SU-DHL-6 (cell line): ENCODE measurements around the gene AGBL4.

Source experiments
- H2AFZ ChIP-seq: fragments of 200-600 bp; sonication (generic); 2 replicates; pipeline ENCODE4 v1.6.1; 2014; ENCODE audit warnings: low read depth, mild to moderate bottlenecking, moderate library complexity, mixed read lengths, antibody characterized with exemption, low read length; ENCODE audit not compliant: severe bottlenecking
- H3F3A ChIP-seq: fragments of 200-600 bp; shearing (Covaris generic); 2 replicates; pipeline ENCODE4 v1.6.0; 2016; ENCODE audit warnings: antibody characterized with exemption, mild to moderate bottlenecking; ENCODE audit not compliant: insufficient read depth
- H3K27ac ChIP-seq: fragments of 200-600 bp; sonication (generic); 2 replicates; pipeline ENCODE4 v1.5.1; 2016; ENCODE audit warnings: low read depth, mild to moderate bottlenecking, low read length, moderate library complexity, mixed read lengths
- H3K27me3 ChIP-seq: fragments of 200-600 bp; sonication (generic), shearing (Covaris generic); 2 replicates; pipeline ENCODE4 v1.6.0; 2014; ENCODE audit warnings: mild to moderate bottlenecking, low read length
- H3K36me3 ChIP-seq: fragments of 200-600 bp; sonication (generic); 2 replicates; pipeline ENCODE4 v1.6.1; 2014; ENCODE audit warnings: mild to moderate bottlenecking, low read length, mixed read lengths
- H3K4me2 ChIP-seq: fragments of 300-600, 200-600 bp; shearing (Covaris generic), sonication (generic); 2 replicates; pipeline ENCODE4 v1.6.0; 2014; ENCODE audit warnings: low read length, low read depth, mild to moderate bottlenecking; ENCODE audit not compliant: poor library complexity, severe bottlenecking
- H3K4me3 ChIP-seq: fragments of 200-600 bp; sonication (generic); 2 replicates; pipeline ENCODE4 v1.5.1; 2014; ENCODE audit warnings: antibody characterized with exemption, low read length, mild to moderate bottlenecking, mixed read lengths; ENCODE audit not compliant: insufficient read depth, poor library complexity, severe bottlenecking
- H3K79me2 ChIP-seq: fragments of 200-600 bp; sonication (generic); 2 replicates; pipeline ENCODE4 v1.6.1; 2014; ENCODE audit warnings: mild to moderate bottlenecking, low read length, moderate library complexity; ENCODE audit not compliant: insufficient read depth
- H3K9ac ChIP-seq: fragments of 200-600 bp; sonication (generic); 2 replicates; pipeline ENCODE4 v1.7.0; 2014; ENCODE audit warnings: mild to moderate bottlenecking, low read length
- H3K9me2 ChIP-seq: fragments of 200-600 bp; sonication (generic); replicated peaks from 2 replicates; pipeline ENCODE4 v1.6.1; 2014; ENCODE audit warnings: low read length; ENCODE audit not compliant: insufficient read depth
- H3K9me3 ChIP-seq: fragments of 200-600 bp; sonication (generic); 2 replicates; pipeline ENCODE4 v1.6.1; 2014; ENCODE audit warnings: low read length, mixed read lengths; ENCODE audit not compliant: insufficient read depth
- H4K20me1 ChIP-seq: fragments of 200-600 bp; sonication (generic); 2 replicates; pipeline ENCODE4 v1.6.1; 2014; ENCODE audit warnings: low read depth, mild to moderate bottlenecking, antibody characterized with exemption, low read length, moderate library complexity, mixed read lengths
- CTCF ChIP-seq: fragments of 200-600 bp; sonication (generic); IDR thresholded peaks from one replicate; pipeline ENCODE4 v1.5.1; 2017; ENCODE audit warnings: antibody characterized with exemption, mild to moderate bottlenecking, low read length, moderate library complexity; ENCODE audit not compliant: insufficient read depth, poor library complexity, severe bottlenecking
- EZH2phosphoT487 ChIP-seq: fragments of 200-600 bp; sonication (generic), shearing (Covaris generic); conservative IDR thresholded peaks from 2 replicates; pipeline ENCODE4 v1.6.1; 2018; ENCODE audit warnings: mild to moderate bottlenecking, antibody characterized with exemption, low read length, moderate library complexity, mixed read lengths

AGBL4 gene

GRCh38 chr1:48776393-48777218 lies 1247.1 kb downstream of the AGBL4 start, which contains the start of gene BEND5:
Gene BEND5 (minus strand): TSS chr1:48776891. CDS start chr1:48776831, 60 bp downstream.
- Histone ChIP-seq H3K9me2 (no peaks in the 10 kb centered on the region), H3K4me3 (no peak within 1 kb of the TSS), H3K4me2 (no peak within 1 kb of the TSS), H3K36me3 (no peaks in the 10 kb centered on the region), H3K9ac (no peak within 1 kb of the TSS), H3F3A (no peaks in the 10 kb centered on the region), H3K79me2 (no peaks in the 10 kb centered on the region), H3K27me3 (no peaks in the 10 kb centered on the region), H2AFZ (no peak within 1 kb of the TSS), H3K9me3 (no peaks in the 10 kb centered on the region), H4K20me1 (no peaks in the 10 kb centered on the region), H3K27ac (no peak within 1 kb of the TSS)
- TF ChIP-seq CTCF (no peak), EZH2phosphoT487 (no peak)

- no peak overlapping the region for H3K9ac ChIP-seq
- no peaks in the 10 kb centered on the region for H3K9me2 ChIP-seq
- H4K20me1 ChIP-seq, result no peaks in the 10 kb centered on the region
- no peak overlapping the region for H2AFZ ChIP-seq
- H3F3A ChIP-seq, result no peaks in the 10 kb centered on the region
- H3K36me3 ChIP-seq, result no peaks in the 10 kb centered on the region
- H3K4me2 ChIP-seq, result no peak overlapping the region
- no peak for TF ChIP-seq CTCF
- TF ChIP-seq EZH2phosphoT487, result no peak
- H3K27ac ChIP-seq, result no peak overlapping the region
- no peaks in the 10 kb centered on the region for H3K27me3 ChIP-seq
- H3K9me3 ChIP-seq, result no peaks in the 10 kb centered on the region
- H3K4me3 ChIP-seq, result no peak overlapping the region
- H3K79me2 ChIP-seq, result no peaks in the 10 kb centered on the region
Observed at GRCh38 chr1:48775831-48776392, 1247.8 kb downstream of the AGBL4 start.

- no peak for TF ChIP-seq EZH2phosphoT487
- no peak for TF ChIP-seq CTCF
- H3K27ac ChIP-seq, result no peak overlapping the region
- no peaks in the 10 kb centered on the region for H3K79me2 ChIP-seq
Observed at GRCh38 chr1:48773133-48773532, 1250.6 kb downstream of the AGBL4 start.

More at GRCh38 chr1:48773133-48773532, 1250.6 kb downstream of the AGBL4 start:
- Histone ChIP-seq H4K20me1 (no peaks in the 10 kb centered on the region), H2AFZ (no peak overlapping the region), H3K9me3 (no peaks in the 10 kb centered on the region), H3K36me3 (no peaks in the 10 kb centered on the region), H3K9ac (no peak overlapping the region), H3K9me2 (no peaks in the 10 kb centered on the region), H3K27me3 (no peaks in the 10 kb centered on the region), H3K4me2 (no peak overlapping the region), H3K4me3 (no peak overlapping the region), H3F3A (no peaks in the 10 kb centered on the region)
